ENCODE data around the gene DBN1. TPM values are rescaled to one million over a fixed set of nuclear protein-coding genes. Genes with fewer than 3 reads are reported as not detected.
A peak's percentile ranks its signal among the peaks of the same experiment; 100 is the strongest.

DBN1 gene
- polyA plus RNA-seq, 2 of the 4 experiments (the other 2 are of a cell fraction) = 47.7 to 107 TPM

GRCh38 chr5:177471610-177472356, 1.7 kb downstream of the DBN1 start:
- FAIRE-seq (no peak), ATAC-seq (no peak), DNase-seq (ENCODE audit: low read depth in 1 of 2, low spot score in 1 of 2) (no peak)
- TF ChIP-seq RCOR1 (IDR thresholded peaks at IDR 0.05; ENCODE audit: low read depth, low read length) (no peak), HOXB5 (CRISPR knock-in tag; IDR thresholded peaks at IDR 0.05) (no peak), EHMT2 (IDR thresholded peaks at IDR 0.05; ENCODE audit: low read depth) (no peak), ESRRA (IDR thresholded peaks at IDR 0.05; ENCODE audit: borderline replicate concordance, low read length) (no peak), CHD2 (IDR thresholded peaks at IDR 0.05; ENCODE audit: low read length, partially characterized antibody) (no peak), POLR2A (IDR thresholded peaks at IDR 0.05; ENCODE audit: low read length) (no peak)
- Histone ChIP-seq H3K9me3 (no peaks in the 10 kb centered on the region), H3K4me1 (peaks cover 59% of the 10 kb centered on the region), H3K4me2 (peak overlapping the region; percentile 99), H3K27ac (peak overlapping the region; percentile 97 to 99), H3K4me3 (peak overlapping the region; percentile 99)
- WGBS (ENCODE audit: missing lambda C conversion rate) = 69% methylated on average over 12 of the region's 14 CpGs
- CTCF ChIA-PET = interaction anchor here (0.7 to 19.7 kb wide), 5 partner anchors 8 to 30 kb away, joined by 3 to 241 read pairs (median 9); partner anchors contain the start of gene PDLIM7
- POLR2A ChIA-PET = interaction anchor here (1.3 to 2.3 kb wide), 3 partner anchors 23 to 45 kb away, joined by 4 to 9 read pairs (median 5); partner anchors contain the start of genes GRK6 and PDLIM7

DNA sequence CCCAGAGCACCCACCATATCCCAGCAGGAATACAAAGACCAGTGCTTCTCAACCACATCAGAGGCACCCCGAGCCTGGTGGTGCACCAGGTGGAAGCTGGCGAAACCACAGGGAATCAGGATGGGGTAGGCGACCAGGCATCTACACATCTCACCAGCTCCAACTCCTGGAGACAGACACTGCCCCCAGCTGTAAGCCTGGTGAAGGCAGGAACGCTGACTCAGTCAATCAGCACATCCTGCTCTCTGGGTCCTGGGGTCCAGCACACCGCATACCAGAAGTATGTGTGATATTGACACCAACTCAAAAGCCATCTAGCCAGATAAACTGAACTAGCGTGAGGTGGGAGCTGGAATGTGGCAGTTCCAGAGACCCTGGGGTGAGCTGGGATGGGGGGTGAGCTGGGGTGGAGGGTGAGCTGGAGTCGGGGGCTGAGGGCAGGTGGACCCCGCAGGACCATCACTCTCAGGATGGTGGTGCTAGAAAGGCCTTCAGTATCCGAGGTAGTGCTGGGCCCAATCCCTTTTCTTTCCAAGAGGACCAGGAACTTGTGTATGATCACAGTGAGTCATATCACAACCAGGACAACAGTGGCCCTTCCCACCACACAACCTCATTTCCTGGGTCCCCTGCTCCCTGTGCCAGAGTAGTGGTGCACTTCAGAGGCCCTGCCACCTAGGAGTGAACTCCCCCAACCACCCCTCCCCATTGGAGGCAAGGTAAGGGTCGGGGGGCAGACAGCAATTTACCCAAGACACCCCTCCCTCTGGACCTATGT, 2.5 kb downstream of the DBN1 start:
- FAIRE-seq (no peak), DNase-seq (ENCODE audit: low read depth in 1 of 2, low spot score in 1 of 2) (peak in 1 of 2 experiments; percentile 40), ATAC-seq (no peak)
- Histone ChIP-seq H3K9me3 (no peaks in the 10 kb centered on the region), H3K4me2 (peak overlapping the region; percentile 99), H3K27ac (peak overlapping the region in 1 of 2 experiments; percentile 99; a peak in 1 of 6 replicates), H3K4me3 (no peak overlapping the region; the same call in 2 of the 3 replicates), H3K4me1 (peaks cover 52% of the 10 kb centered on the region)
- CTCF ChIA-PET = interaction anchor here (0.7 to 19.7 kb wide), 7 partner anchors 8 to 67 kb away, joined by 3 to 241 read pairs (median 5); no protein-coding TSS in a partner anchor
- POLR2A ChIA-PET = interaction anchor here (1.3 kb wide), 1 partner anchor 45 kb away, joined by 5 read pairs; the partner anchor contains the start of gene GRK6
- TF ChIP-seq ZFP36 (IDR thresholded peaks at IDR 0.05; ENCODE audit: borderline replicate concordance, partially characterized antibody) = no peak
- no peak for TF ChIP-seq HOXB13 (CRISPR knock-in tag; IDR thresholded peaks at IDR 0.05; ENCODE audit: low read depth)
- TF ChIP-seq MAFK (IDR thresholded peaks at IDR 0.05; ENCODE audit: partially characterized antibody) = peak; percentile 82
- TF ChIP-seq ZSCAN20 (CRISPR knock-in tag; IDR thresholded peaks at IDR 0.05) = no peak
- TF ChIP-seq ELK1 (IDR thresholded peaks at IDR 0.05; ENCODE audit: low read depth, low read length) = no peak
- TF ChIP-seq, protein P1, sequence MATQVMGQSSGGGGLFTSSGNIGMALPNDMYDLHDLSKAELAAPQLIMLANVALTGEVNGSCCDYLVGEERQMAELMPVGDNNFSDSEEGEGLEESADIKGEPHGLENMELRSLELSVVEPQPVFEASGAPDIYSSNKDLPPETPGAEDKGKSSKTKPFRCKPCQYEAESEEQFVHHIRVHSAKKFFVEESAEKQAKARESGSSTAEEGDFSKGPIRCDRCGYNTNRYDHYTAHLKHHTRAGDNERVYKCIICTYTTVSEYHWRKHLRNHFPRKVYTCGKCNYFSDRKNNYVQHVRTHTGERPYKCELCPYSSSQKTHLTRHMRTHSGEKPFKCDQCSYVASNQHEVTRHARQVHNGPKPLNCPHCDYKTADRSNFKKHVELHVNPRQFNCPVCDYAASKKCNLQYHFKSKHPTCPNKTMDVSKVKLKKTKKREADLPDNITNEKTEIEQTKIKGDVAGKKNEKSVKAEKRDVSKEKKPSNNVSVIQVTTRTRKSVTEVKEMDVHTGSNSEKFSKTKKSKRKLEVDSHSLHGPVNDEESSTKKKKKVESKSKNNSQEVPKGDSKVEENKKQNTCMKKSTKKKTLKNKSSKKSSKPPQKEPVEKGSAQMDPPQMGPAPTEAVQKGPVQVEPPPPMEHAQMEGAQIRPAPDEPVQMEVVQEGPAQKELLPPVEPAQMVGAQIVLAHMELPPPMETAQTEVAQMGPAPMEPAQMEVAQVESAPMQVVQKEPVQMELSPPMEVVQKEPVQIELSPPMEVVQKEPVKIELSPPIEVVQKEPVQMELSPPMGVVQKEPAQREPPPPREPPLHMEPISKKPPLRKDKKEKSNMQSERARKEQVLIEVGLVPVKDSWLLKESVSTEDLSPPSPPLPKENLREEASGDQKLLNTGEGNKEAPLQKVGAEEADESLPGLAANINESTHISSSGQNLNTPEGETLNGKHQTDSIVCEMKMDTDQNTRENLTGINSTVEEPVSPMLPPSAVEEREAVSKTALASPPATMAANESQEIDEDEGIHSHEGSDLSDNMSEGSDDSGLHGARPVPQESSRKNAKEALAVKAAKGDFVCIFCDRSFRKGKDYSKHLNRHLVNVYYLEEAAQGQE (IDR thresholded peaks at IDR 0.05) = no peak
- 88% methylated on average over 10 of the region's 10 CpGs for WGBS (ENCODE audit: missing lambda C conversion rate)

- ChIA-PET CTCF (interaction anchor here (1.2 to 19.7 kb wide), 6 partner anchors 14 to 66 kb away, joined by 3 to 241 read pairs (median 4); partner anchors contain the start of gene PRR7), POLR2A (no interaction called here)
- Histone ChIP-seq H3K27ac (peak overlapping the region in 1 of 2 experiments; percentile 47; a peak in 3 of 6 replicates), H3K4me2 (no peak overlapping the region), H3K9me3 (peaks cover 5% of the 10 kb centered on the region; the same call in 1 of the 3 replicates), H3K4me3 (no peak overlapping the region), H3K4me1 (peaks cover 47% of the 10 kb centered on the region)
- DNase-seq (ENCODE audit: low read depth in 1 of 2, low spot score in 1 of 2) (no peak), ATAC-seq (no peak), FAIRE-seq (no peak)
- TF ChIP-seq ZSCAN20 (CRISPR knock-in tag; IDR thresholded peaks at IDR 0.05) (no peak), HOXA7 (CRISPR knock-in tag; IDR thresholded peaks at IDR 0.05) (no peak), RARB (CRISPR knock-in tag; IDR thresholded peaks at IDR 0.05) (no peak), JUNB (IDR thresholded peaks at IDR 0.05) (no peak), ZFP36 (IDR thresholded peaks at IDR 0.05; ENCODE audit: borderline replicate concordance, partially characterized antibody) (no peak)
- WGBS (ENCODE audit: missing lambda C conversion rate) = 84% methylated on average over 8 of the region's 8 CpGs
These were observed 3.5 kb downstream of the DBN1 start for GRCh38 chr5:177469750-177470525.

All from A549 (cell line).